ENCODE data around the gene GPRASP1.
"Not testable (repeated sequence)": the region's sequence is repeated elsewhere in the genome, so short reads cannot be mapped to it uniquely, and the experiment has no call there.

GPRASP1 gene, protein sequence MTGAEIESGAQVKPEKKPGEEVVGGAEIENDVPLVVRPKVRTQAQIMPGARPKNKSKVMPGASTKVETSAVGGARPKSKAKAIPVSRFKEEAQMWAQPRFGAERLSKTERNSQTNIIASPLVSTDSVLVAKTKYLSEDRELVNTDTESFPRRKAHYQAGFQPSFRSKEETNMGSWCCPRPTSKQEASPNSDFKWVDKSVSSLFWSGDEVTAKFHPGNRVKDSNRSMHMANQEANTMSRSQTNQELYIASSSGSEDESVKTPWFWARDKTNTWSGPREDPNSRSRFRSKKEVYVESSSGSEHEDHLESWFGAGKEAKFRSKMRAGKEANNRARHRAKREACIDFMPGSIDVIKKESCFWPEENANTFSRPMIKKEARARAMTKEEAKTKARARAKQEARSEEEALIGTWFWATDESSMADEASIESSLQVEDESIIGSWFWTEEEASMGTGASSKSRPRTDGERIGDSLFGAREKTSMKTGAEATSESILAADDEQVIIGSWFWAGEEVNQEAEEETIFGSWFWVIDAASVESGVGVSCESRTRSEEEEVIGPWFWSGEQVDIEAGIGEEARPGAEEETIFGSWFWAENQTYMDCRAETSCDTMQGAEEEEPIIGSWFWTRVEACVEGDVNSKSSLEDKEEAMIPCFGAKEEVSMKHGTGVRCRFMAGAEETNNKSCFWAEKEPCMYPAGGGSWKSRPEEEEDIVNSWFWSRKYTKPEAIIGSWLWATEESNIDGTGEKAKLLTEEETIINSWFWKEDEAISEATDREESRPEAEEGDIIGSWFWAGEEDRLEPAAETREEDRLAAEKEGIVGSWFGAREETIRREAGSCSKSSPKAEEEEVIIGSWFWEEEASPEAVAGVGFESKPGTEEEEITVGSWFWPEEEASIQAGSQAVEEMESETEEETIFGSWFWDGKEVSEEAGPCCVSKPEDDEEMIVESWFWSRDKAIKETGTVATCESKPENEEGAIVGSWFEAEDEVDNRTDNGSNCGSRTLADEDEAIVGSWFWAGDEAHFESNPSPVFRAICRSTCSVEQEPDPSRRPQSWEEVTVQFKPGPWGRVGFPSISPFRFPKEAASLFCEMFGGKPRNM (N-terminal part only)

DNA sequence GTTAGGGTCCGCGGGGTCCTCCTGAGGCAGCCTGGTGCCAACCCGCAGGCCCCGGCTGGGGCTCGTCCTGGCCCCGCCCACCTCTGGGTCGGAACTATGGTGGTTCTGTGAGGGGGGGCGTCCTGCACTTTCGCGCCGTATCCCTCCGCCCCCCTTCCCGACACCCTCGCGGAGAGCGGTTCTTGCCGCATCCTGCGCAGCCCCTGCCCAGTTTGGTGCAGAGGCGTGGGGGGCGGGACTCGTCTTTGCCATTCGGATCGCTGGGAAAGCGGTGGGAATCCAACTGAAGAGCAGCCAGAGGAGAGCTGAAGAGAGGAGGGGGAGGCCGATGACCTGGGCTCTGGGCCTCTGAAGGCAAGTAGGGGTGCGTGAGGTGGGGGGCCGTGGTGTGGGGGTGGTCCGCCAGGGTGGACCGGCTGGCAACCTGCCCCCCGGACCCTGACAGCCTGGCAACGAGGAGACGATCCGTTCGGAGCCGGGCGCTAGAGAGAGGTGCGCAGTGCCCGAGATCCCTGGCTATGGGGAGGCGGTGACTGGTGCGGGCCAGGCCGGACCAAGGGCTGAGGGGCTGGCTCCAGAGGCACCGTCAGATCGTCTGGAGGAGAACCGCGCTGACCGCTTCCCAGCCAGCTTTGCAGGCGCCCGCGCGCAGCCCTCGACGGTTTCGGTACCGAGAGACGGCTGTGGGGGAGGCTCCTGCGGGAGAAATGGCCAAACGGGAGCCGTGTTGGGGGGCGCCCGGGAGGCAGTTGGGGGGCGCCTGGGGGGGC, at the start of gene GPRASP1:
Gene GPRASP1, plus strand, starts transcription at position 242 of the 770 bp plus-strand sequence. CDS start 2,431 bp downstream, outside the sequence.
- DNase-seq (ENCODE audit: low read depth) = no peak

DNA sequence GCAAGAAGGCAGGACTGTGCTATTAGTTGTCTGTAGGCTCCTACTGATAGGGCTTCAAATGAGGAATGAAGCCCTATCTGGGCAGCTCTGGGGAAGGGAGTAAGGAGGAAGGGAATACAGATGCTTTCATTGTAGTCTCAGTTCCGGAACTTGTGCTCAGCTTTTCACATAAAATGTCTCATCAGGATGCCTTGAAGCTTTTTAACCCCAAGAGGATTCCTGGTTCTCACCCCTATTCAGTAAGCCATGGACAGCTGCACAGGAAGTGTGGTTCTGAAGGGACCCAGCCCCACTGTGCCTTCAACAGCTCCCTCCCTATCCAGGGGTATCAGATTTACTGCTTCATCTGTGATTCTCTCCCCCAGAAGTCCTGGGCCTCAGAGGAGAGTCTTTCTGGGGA, 47.0 kb upstream of the GPRASP1 start:
- DNase-seq (ENCODE audit: low read depth) = no peak

DNA sequence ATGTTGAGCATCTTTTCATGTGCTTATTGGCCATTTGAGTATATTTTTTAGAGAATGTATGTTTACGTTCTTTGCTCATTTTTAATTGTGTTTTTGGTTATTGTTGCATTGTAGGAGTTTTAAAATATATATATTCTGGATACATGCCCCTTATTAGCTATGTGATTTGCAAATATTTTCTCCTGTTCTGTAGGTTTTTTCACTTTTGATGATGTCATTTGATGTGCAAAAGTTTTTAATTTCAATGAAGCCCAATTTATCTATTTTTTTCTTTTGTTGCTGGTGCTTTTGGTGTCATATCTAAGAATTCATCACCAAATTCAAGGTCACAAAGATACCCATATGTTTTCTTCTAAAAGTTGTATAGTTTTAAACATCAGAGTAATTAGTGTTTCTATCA, 45.2 kb upstream of the GPRASP1 start:
- DNase-seq (ENCODE audit: low read depth) = no peak

DNA sequence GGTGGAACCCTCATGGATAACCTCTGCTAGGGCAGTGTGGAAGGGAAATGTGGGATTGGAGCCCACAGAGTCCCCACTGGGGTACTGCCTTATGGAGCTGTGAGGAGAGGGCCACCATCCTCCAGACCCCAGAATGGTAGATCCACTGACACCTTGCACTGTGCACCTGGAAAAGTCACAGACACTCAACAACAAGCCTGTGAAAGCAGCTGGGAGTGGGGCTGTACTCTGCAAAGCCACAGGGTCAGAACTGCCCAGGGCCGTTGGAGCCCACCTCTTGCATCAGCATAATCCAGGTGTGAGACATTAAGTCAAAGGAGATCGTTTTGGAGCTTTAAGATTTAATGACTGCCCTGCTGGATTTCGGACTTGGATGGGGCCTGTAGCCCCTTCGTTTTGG, 40.4 kb upstream of the GPRASP1 start:
- no peak for DNase-seq (ENCODE audit: low read depth)

DNA sequence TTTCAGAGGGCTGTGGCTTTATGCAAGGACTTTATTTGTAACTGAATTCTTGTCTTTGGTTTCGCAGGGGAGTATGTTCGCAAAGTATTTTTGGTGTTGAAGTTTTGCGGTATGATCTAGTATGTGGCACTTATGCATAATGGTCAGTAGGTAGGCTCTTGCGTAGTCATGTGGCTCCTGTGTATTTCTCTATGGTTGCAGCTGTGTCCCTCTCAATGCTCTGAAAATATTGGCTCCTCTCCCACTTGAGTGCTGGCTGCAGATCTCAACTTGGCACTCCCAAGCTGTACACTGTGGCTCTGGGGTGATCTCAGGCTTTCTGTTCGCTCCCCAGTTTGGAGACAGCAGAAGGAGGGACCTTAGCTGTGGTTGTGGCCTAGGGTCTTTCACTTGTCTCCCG, 27.2 kb upstream of the GPRASP1 start:
- no peak for DNase-seq (ENCODE audit: low read depth)

DNA sequence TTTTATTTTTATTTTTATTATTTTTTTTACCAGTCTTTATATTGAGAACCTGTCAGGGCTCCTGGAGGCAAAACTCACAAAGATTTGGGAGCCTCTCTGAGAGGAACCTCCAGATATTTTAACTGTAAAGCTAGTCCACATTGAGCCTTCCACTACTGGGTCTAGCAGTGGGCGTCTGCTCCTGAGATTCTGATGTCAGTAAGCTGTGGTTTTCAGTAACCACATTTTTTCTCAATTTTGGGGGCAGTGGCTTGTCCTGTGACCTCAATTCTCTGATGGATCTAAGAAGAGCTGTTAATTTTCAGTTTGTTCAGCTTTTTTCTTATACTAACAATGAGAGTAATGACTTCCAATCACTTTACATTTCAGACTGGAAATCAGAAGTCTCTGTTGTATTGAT, 23.6 kb upstream of the GPRASP1 start:
- no peak for DNase-seq (ENCODE audit: low read depth)

DNA sequence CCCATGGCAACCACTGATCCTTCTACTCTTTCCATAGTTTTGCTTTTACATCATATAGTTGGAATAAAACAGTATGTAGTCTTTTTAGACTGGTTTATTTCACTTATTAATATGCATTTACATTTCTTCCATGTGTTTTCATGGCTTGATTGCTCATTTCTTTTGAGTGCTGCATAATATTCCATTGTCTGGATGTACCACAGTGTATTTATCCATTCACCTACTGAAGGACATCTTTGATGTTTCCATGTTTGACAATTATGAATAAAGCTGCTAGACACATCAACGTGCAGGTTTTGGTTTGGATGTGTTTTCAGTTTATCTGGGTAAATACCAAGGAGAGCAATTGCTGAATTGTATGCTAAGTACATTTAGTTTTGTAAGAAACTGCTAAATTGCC, 13.7 kb upstream of the GPRASP1 start:
- no peak for DNase-seq (ENCODE audit: low read depth)

DNA sequence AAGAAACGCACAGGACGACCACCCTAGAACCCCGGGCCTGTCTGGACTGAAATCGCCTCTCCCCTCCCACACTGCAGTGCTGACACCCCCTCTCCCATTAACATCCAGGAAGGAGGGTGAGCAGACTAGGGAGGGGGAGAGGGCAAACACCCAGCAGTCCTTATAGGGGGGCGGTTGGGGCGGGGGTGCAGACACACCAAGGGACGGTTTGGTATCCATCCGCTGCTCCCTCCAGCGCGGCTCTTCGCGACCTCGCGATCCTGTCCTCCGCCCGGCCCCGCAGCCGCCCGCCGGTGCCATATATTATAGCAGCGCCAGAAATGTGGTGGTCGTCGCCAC, 411 bp upstream of the GPRASP1 start:
- DNase-seq (ENCODE audit: low read depth) = no peak

DNA sequence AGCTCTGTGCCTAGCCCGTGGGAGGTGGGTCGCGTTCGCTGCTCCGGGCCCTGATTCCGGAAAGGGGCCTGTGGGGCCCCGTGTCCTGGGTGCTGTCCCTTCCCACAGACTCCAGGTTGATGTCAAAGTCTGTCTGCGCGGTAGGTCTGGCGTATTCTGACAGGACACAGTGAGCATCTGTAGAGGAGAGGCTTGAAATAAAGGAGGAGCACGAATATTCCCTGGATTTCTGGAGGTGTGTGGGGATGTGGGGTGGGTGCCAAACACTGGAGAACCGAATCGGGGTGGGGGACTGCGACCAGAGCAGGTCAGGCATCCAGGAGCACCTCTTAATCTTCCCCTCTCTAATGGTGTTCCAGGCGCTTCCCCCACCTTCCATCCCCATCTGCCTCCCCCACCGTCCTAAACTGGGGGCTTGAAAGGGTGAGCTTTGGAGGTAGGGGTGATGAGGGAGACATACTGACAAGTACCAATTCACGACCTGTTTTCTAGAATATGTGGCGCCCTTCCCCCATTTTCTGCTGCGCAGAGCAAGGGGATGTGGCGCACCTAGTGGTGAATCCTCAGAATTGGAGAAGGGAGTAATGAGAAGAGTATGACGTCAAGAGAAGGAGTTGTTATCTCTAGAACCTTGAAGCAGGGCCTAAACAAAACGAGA, 877 bp downstream of the GPRASP1 start:
- no peak for DNase-seq (ENCODE audit: low read depth)

DNA sequence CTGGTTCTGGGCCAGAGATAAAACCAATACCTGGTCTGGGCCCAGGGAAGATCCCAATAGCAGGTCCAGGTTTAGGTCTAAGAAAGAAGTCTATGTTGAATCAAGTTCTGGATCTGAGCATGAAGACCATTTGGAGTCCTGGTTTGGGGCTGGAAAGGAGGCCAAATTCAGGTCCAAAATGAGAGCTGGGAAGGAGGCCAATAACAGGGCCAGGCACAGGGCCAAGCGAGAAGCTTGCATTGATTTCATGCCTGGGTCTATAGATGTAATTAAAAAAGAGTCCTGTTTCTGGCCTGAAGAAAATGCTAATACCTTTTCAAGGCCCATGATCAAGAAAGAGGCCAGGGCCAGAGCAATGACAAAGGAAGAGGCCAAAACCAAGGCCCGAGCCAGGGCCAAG, 3.4 kb downstream of the GPRASP1 start:
- DNase-seq (ENCODE audit: low read depth) = no peak

DNA sequence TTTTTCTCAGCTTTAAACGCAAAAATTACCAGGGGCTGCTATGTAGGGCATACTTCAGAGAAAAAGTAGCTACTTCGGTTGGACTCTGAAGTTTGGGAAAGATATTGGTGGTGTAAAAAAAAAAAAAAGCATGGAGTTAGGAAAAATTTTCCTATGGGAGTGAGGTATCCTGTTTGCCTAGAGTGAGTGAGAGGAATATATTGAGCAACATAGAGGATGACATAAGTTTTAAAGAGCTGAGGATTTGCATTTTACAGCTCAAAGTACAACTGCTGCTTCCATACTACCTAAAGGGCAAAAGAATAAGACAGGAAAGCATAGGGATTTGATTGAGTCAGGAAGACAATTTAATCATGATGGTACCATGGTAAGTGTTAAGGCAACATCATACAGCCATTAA, 7.3 kb downstream of the GPRASP1 start:
- no peak for DNase-seq (ENCODE audit: low read depth)

DNA sequence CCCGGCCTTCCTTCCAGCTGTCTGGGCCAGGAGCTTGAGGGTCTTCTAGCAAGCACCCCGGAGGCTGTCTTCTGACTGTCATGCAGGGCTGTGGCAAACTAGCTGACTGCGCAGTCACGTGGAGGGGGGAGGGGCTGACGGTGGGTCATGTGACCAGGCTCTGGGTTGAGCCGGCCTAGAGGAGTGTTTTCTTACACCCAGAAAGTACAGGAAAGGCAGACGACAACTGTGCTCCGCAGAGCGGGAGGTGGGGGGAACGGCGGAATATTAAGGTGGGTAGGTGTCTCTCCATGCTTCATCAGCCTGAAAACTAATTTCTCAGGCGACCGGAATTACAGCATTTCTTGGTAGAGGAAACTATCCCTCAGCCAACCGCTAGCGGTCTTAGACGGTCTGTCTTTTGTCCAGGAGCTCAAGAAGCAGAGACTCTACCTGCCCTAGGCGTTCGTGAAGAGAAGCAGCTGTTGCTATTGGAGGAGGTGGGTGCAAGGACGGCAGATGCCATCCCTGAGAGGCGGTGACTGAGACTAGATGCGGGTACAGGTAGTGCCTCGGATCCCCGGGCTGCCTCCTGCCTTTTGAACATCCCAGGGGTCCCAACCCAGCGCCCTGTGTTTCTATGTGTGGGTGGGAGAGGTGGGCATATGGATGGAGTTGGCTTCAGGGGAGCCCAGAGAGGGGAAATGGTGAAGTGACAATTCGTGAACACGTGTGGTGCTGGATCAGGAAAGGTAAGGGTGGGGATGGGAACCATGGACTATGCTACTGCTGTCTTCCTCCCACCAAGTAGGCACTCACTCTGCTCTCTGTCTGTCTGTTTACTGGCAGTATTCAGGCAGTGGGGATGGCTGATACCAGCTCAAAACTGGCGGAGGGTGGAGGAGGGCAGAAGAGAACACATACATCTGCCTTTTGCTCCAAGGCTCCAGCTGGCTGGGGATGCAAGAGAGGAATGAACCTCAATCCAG, 8.8 kb downstream of the GPRASP1 start:
- DNase-seq (ENCODE audit: low read depth) = peak; percentile 47

DNA sequence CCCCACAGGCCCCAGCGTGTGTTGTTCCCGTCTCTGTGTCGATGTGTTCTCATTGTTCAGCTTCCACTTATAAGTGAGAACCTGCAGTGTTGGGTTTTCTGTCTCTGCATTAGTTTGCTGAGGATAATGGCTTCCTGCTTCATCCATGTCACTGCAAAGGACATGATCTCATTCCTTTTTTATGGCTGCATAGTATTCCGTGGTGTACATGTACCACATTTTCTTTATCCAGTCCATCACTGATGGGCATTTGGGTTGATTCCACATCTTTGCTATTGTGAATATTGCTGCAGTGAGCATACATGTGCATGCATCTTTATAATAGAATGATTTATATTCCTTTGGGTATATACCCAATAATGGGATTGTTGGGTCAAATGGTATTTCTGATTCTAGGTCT, 12.5 kb downstream of the GPRASP1 start:
- DNase-seq (ENCODE audit: low read depth) = not testable (repeated sequence)

DNA sequence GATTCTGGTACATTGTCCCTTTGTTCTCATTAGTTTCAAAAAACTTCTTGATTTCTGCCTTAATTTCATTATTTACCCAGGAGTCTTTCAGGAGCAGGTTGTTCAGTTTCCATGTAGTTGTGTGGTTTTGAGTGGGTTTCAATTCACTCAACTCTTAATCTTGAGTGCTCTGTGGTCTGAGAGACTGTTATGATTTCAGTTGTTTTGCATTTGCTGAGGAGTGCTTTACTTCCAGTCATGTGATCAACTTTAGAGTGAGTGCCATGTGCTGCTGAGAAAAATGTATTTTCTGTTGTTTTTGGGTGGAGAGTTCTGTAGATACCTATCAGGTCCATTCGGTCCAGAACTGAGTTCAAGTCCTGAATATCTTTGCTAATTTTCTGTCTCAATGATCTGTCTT, 15.8 kb downstream of the GPRASP1 start:
- not testable (repeated sequence) for DNase-seq (ENCODE audit: low read depth)

DNA sequence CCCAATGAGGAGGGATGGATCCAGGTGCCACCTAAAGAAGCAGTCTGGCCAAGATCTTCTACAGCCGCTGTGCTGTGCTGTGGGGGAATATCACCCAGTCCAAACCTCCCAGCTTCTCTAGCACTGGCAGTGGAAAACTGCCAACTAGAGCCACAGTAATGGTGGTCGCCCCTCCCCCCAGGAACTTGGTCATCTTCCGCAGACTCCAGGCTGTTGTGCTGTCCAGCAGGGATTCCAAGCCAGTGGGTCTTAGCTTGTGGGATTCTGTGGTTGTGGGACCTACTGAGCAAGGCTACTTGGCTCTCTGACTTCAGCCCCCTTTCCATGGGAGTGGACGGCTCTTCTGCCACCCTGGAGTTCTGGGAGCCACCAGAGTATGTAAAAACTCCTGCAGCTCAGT, 18.2 kb downstream of the GPRASP1 start:
- no peak for DNase-seq (ENCODE audit: low read depth)

DNA sequence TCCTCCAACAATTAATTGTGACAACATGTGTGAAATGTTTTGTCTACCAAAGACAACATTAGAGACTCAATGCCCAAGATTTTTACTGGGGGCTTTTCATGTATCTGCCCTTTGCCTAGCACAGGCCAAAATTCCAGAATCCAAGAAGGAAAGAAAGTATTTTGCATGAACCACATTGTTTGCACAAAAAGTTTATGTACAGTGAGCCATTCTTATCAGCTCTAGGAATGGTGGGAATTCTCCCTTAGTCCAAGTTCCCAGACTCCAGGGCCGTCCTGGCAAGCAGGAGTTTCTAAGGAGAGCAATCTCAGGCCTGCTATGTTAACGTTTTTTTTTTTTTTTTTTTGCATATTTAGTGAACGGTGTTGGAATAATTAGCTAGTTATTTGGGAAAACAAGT, 21.6 kb downstream of the GPRASP1 start:
- no peak for DNase-seq (ENCODE audit: low read depth)

DNA sequence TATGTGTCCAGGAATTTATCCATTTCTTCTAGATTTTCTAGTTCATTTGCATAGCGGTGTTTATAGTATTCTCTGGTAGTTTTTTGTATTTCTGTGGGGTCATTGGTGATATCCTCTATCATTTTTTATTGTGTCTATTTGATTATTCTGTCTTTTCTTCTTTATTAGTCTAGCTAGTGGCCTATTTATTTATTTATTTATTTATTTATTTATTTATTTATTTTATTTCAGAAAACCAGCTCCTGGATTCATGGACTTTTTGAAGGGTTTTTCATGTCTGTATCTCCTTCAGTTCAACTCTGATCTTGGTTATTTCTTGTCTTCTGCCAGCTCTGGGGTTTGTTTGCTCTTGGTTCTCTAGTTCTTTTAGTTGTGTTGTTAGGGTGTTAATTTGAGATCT, 26.2 kb downstream of the GPRASP1 start:
- not testable (repeated sequence) for DNase-seq (ENCODE audit: low read depth)

DNA sequence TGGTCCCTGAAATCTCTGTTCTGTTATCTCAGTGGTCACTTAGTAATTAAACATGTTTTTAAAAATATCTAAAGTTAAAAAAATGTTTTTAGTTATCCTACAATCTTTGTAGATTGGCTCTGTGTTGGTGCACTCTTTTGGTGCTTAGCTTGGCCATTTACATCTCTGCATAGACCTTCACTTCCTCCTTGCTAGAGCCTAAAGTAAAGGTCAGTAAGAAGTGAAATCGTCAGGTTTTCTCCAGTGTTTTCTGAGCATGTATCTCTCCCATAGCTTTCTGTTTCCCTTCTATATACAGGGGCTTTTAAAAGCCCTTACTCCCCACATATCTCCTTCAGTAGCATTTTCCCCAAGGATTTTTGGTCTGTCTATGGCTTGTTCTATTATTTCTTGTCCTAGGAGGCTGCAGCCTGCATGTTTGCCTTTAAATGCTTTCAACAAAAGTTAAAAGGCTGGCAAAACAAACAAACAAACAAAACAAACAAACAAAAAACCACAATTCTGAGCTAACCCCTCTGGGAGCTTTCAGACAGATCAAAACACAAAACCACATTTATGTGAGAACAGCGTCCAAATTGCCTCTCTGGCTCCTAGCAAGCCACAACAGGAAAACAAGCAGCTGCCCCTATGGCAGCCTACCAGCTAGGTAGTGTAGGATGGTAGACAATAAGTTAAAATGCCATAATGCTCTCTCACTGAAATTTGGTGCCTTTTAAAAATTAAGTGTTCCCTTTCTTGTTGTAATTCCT, 33.7 kb downstream of the GPRASP1 start:
- DNase-seq (ENCODE audit: low read depth) = no peak

DNA sequence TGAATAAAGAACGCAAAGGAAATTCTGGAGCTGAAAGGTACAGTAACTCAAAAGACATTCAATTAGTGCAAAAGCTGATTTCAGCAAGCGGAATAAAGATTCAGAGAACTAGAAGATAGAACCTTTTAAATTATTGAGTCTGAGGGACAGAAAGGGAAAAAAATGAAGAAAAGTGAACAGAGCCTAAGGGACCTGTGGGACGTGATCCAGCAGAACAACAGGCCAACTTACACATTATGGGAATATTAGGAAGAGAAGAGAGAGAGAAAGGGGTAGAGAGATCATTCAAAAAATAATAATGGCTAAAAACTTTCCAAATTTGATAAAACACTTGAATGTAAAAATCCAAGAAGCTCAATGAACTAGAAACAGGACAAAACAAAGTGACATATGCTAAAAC, 43.5 kb downstream of the GPRASP1 start:
- DNase-seq (ENCODE audit: low read depth) = no peak

DNA sequence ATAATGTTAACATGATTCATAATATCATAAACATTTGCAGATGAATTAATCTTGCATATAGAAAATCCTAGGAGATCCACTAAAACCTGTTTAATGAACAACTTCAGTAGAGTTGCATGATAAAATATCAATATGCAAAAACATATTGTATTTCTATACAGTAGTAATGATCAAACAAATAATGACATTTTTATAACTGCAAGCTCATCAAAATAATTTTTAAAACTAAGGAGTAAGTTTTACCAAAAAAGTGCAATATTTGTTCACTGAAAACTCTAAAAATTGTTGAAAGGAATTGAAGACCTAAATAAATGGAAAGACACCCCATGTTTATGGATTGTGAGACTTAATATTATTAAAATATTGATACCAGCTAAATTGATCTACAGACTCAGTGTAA, 45.0 kb downstream of the GPRASP1 start:
- no peak for DNase-seq (ENCODE audit: low read depth)

Data from stimulated activated CD8-positive, alpha-beta memory T cell treated with anti-CD3 and anti-CD28 coated beads, Interleukin-15, amount 100 ng/mL, for 24 hours (primary cell).